Coronary artery (tissue), 2 donors: Measurements from ENCODE around the gene MIDN.
A peak's percentile ranks its signal among the peaks of the same experiment; 100 is the strongest.

Experiments
- DNase-seq: peaks from one replicate; pipeline ENCODE4 v3.0.0-alpha.2; 2017; ENCODE audit warnings: low spot score
- H3K27ac ChIP-seq, 2 donors: fragments of 200-600 bp; sonication (generic); one replicate each; pipeline ENCODE4 v1.5.1; 2016 to 2019
- H3K4me3 ChIP-seq: fragments of 200-600 bp; sonication (generic); 2 replicates; pipeline ENCODE4 v1.5.1; 2016; ENCODE audit warnings: mild to moderate bottlenecking, moderate library complexity
- CTCF ChIP-seq: fragments of 200-600 bp; sonication (generic); IDR thresholded peaks from one replicate; pipeline ENCODE4 v1.5.1; 2019; ENCODE audit warnings: antibody characterized with exemption

The MIDN gene

GRCh38 chr19:1230783-1231489 lies 17.4 kb upstream of the MIDN start:
- DNase-seq = no peak
- no peak for TF ChIP-seq CTCF
- Histone ChIP-seq H3K4me3 (no peak overlapping the region), H3K27ac (no peak overlapping the region)

GRCh38 chr19:1231729-1232637 lies 16.4 kb upstream of the MIDN start:
- no peak overlapping the region for H3K4me3 ChIP-seq
- DNase-seq = no peak
- TF ChIP-seq CTCF = no peak
- peak overlapping the region in 1 of 2 donors; percentile 65 for H3K27ac ChIP-seq

GRCh38 chr19:1232652-1233072 lies 15.7 kb upstream of the MIDN start:
- TF ChIP-seq CTCF = no peak
- peak overlapping the region in 1 of 2 donors; percentile 65 for H3K27ac ChIP-seq
- no peak overlapping the region for H3K4me3 ChIP-seq

GRCh38 chr19:1233115-1233667 lies 15.2 kb upstream of the MIDN start:
- no peak for TF ChIP-seq CTCF
- no peak for DNase-seq
- Histone ChIP-seq H3K27ac (peak overlapping the region in 1 of 2 donors; percentile 65), H3K4me3 (no peak overlapping the region)

More at GRCh38 chr19:1232652-1233072, 15.7 kb upstream of the MIDN start:
- no peak for DNase-seq

- TF ChIP-seq CTCF = no peak
- Histone ChIP-seq H3K27ac (no peak overlapping the region), H3K4me3 (no peak overlapping the region)
- DNase-seq = no peak
Measured at GRCh38 chr19:1234051-1234954, 14.1 kb upstream of the MIDN start.

GRCh38 chr19:1234955-1235380 lies 13.4 kb upstream of the MIDN start:
- no peak overlapping the region for H3K4me3 ChIP-seq
- DNase-seq = no peak
- no peak for TF ChIP-seq CTCF
- no peak overlapping the region for H3K27ac ChIP-seq
